NCI-H446 treated with DMSO at 0.1 percent for 48 hours (cell line): ENCODE results near the gene DIPK2B.

Source experiments
- DNase-seq: peaks from one replicate; lab custom pipeline; 2025; lab: John Stamatoyannopoulos, UW

The DIPK2B gene

GRCh38 chrX:45157647-45158046, 43.0 kb downstream of the DIPK2B start:
- no peak for DNase-seq

- no peak for DNase-seq
Measured at GRCh38 chrX:45154462-45154861, 46.2 kb downstream of the DIPK2B start.

GRCh38 chrX:45154033-45154360, 46.7 kb downstream of the DIPK2B start:
- no peak for DNase-seq
